ENCODE data around the gene PRDX2.
"Not testable (repeated sequence)": the region's sequence is repeated elsewhere in the genome, so short reads cannot be mapped to it uniquely, and the experiment has no call there.

Gene PRDX2

GRCh38 chr19:12825254-12826131, 23.9 kb upstream of the PRDX2 start:
- DNase-seq: no peak

GRCh38 chr19:12821761-12822160, 20.2 kb upstream of the PRDX2 start:
- no peak for DNase-seq

GRCh38 chr19:12817810-12818209, 16.2 kb upstream of the PRDX2 start:
- DNase-seq: not testable (repeated sequence)

GRCh38 chr19:12817188-12817587, 15.6 kb upstream of the PRDX2 start:
- DNase-seq: not testable (repeated sequence)

GRCh38 chr19:12815088-12815487, 13.5 kb upstream of the PRDX2 start:
- no peak for DNase-seq

- DNase-seq: peak; percentile 63
These were observed 4.9 kb upstream of the PRDX2 start, which contains the start of gene RNASEH2A for GRCh38 chr19:12806242-12807081. Gene RNASEH2A (plus strand): TSS chr19:12806584. CDS start chr19:12806674, 90 bp downstream.

- DNase-seq: no peak
These were observed 2.5 kb upstream of the PRDX2 start for GRCh38 chr19:12804051-12804450.

- DNase-seq: no peak
These were observed 887 bp upstream of the PRDX2 start for GRCh38 chr19:12802267-12803106.

- no peak for DNase-seq
These were observed 606 bp downstream of the PRDX2 start for GRCh38 chr19:12800923-12801465.

- DNase-seq: no peak
These were observed 1.2 kb downstream of the PRDX2 start for GRCh38 chr19:12800466-12800770.

- no peak for DNase-seq
These were observed 1.7 kb downstream of the PRDX2 start for GRCh38 chr19:12799742-12800465.

GRCh38 chr19:12797607-12798006, 4.0 kb downstream of the PRDX2 start:
- DNase-seq: not testable (repeated sequence)

GRCh38 chr19:12797141-12797587, 4.4 kb downstream of the PRDX2 start:
- no peak for DNase-seq

- DNase-seq: peak; percentile 61
These were observed 5.2 kb downstream of the PRDX2 start for GRCh38 chr19:12796146-12797071.

GRCh38 chr19:12794971-12795381, 6.6 kb downstream of the PRDX2 start:
- DNase-seq: no peak

GRCh38 chr19:12794196-12794941, 7.2 kb downstream of the PRDX2 start:
- no peak for DNase-seq

GRCh38 chr19:12793290-12794195, 8.1 kb downstream of the PRDX2 start:
- DNase-seq: peak; percentile 81

- no peak for DNase-seq
These were observed 8.7 kb downstream of the PRDX2 start for GRCh38 chr19:12792853-12793289.

Measured in NCI-H2227 treated with DMSO at 0.1 percent for 48 hours (cell line).